H9 (cell line): ENCODE results near the gene PLAC9. TPM values are rescaled to one million over a fixed set of nuclear protein-coding genes. Genes with fewer than 3 reads are reported as not detected.

Experiments
- DNase-seq: peaks from one replicate; pipeline ENCODE4 v3.0.0-alpha.2; 2017
- H2AFZ ChIP-seq: one replicate; pipeline ENCODE4 v1.6.1; 2013; ENCODE audit warnings: mild to moderate bottlenecking, low read length, control low read depth, moderate library complexity
- H2AK5ac ChIP-seq: 2 replicates; pipeline ENCODE4 v1.6.1; 2013; ENCODE audit warnings: low read length, control low read depth, mixed read lengths; ENCODE audit not compliant: insufficient read length
- H2BK120ac ChIP-seq: one replicate; pipeline ENCODE4 v1.6.1; 2013; ENCODE audit warnings: low read depth, mild to moderate bottlenecking, low read length, control low read depth, inconsistent platforms; ENCODE audit not compliant: poor library complexity, severe bottlenecking
- H2BK12ac ChIP-seq: 2 replicates; pipeline ENCODE4 v1.6.1; 2013; ENCODE audit warnings: low read length, control low read depth, mixed read lengths, low read depth; ENCODE audit not compliant: insufficient read length
- H2BK15ac ChIP-seq: 2 replicates; pipeline ENCODE4 v1.6.1; 2013; ENCODE audit warnings: low read depth, low read length, control low read depth
- H2BK20ac ChIP-seq: one replicate; pipeline ENCODE4 v1.6.1; 2013; ENCODE audit warnings: low read depth, mild to moderate bottlenecking, low read length, control low read depth, inconsistent platforms; ENCODE audit not compliant: poor library complexity, severe bottlenecking
- H2BK5ac ChIP-seq: 2 replicates; pipeline ENCODE4 v1.6.1; 2013; ENCODE audit warnings: low read length, control low read depth, mixed read lengths; ENCODE audit not compliant: insufficient read length
- H3K14ac ChIP-seq: 2 replicates; pipeline ENCODE4 v1.6.1; 2013; ENCODE audit warnings: low read length, control low read depth; ENCODE audit not compliant: insufficient read depth
- H3K18ac ChIP-seq: 2 replicates; pipeline ENCODE4 v1.6.1; 2013; ENCODE audit warnings: low read depth, mild to moderate bottlenecking, mixed read lengths, low read length, control low read depth; ENCODE audit not compliant: insufficient read length
- H3K23ac ChIP-seq: 2 replicates; pipeline ENCODE4 v1.6.1; 2013; ENCODE audit warnings: low read length, control low read depth, mixed read lengths, low read depth; ENCODE audit not compliant: insufficient read length
- H3K23me2 ChIP-seq: 2 replicates; pipeline ENCODE4 v1.6.1; 2013; ENCODE audit warnings: low read depth, mild to moderate bottlenecking, mixed read lengths, low read length, control low read depth; ENCODE audit not compliant: insufficient read length, poor library complexity, severe bottlenecking
- H3K27ac ChIP-seq: 2 replicates; pipeline ENCODE4 v1.5.1; 2013; ENCODE audit warnings: low read length, control low read depth, mixed read lengths, low read depth; ENCODE audit not compliant: insufficient read length
- H3K27me3 ChIP-seq: 2 replicates; pipeline ENCODE4 v1.6.1; 2013; ENCODE audit warnings: low read length, control low read depth, inconsistent platforms; ENCODE audit not compliant: insufficient read depth
- H3K4ac ChIP-seq: 2 replicates; pipeline ENCODE4 v1.6.1; 2013; ENCODE audit warnings: low read depth, mild to moderate bottlenecking, control low read depth, inconsistent platforms, low read length, moderate library complexity
- H3K4me1 ChIP-seq: 2 replicates; pipeline ENCODE4 v1.6.1; 2013; ENCODE audit warnings: low read length, control low read depth, inconsistent platforms; ENCODE audit not compliant: insufficient read depth
- H3K4me2 ChIP-seq: 2 replicates; pipeline ENCODE4 v1.6.1; 2013; ENCODE audit warnings: low read length, control low read depth, mixed read lengths; ENCODE audit not compliant: insufficient read length, insufficient read depth
- H3K56ac ChIP-seq: 2 replicates; pipeline ENCODE4 v1.6.1; 2013; ENCODE audit warnings: low read depth, mild to moderate bottlenecking, mixed read lengths, low read length, control low read depth; ENCODE audit not compliant: insufficient read length
- H3K79me1 ChIP-seq: 2 replicates; pipeline ENCODE4 v1.6.1; 2013; ENCODE audit warnings: low read depth, mild to moderate bottlenecking, moderate library complexity, low read length, control low read depth, inconsistent platforms; ENCODE audit not compliant: insufficient read depth, poor library complexity, severe bottlenecking
- H3K79me2 ChIP-seq: 2 replicates; pipeline ENCODE4 v1.6.1; 2013; ENCODE audit warnings: low read length, control low read depth, inconsistent platforms; ENCODE audit not compliant: insufficient read depth
- H3K9ac ChIP-seq: 2 replicates; pipeline ENCODE4 v1.6.1; 2013; ENCODE audit warnings: low read length, control low read depth, mixed read lengths; ENCODE audit not compliant: insufficient read length; ENCODE audit errors: extremely low read depth
- H3K9me3 ChIP-seq: one replicate; pipeline ENCODE4 v1.6.1; 2013; ENCODE audit warnings: low read depth, low read length, inconsistent platforms; ENCODE audit not compliant: control insufficient read depth
- H3T11ph ChIP-seq: one replicate; pipeline ENCODE4 v1.6.1; 2013; ENCODE audit warnings: mild to moderate bottlenecking, low read length, control low read depth, inconsistent platforms
- H4K20me1 ChIP-seq: one replicate; pipeline ENCODE4 v1.6.1; 2013; ENCODE audit not compliant: control insufficient read depth, insufficient read length, insufficient read depth
- H4K5ac ChIP-seq: 2 replicates; pipeline ENCODE4 v1.6.1; 2013; ENCODE audit warnings: low read depth, mild to moderate bottlenecking, mixed read lengths, low read length, control low read depth; ENCODE audit not compliant: insufficient read length
- H4K8ac ChIP-seq: replicated peaks from 2 replicates; pipeline ENCODE4 v1.6.1; 2013; ENCODE audit warnings: low read length, control low read depth, mixed read lengths, low read depth; ENCODE audit not compliant: insufficient read length
- H4K91ac ChIP-seq: 2 replicates; pipeline ENCODE4 v1.6.1; 2013; ENCODE audit warnings: low read depth, mild to moderate bottlenecking, moderate library complexity, mixed read lengths, low read length, control low read depth; ENCODE audit not compliant: insufficient read length
- H3K27ac Mint-ChIP-seq, 3 experiments: 2 replicates in 2 of 3; 3 replicates in 1 of 3; pipeline ENCODE4 v1.8.0; 2020 to 2021; ENCODE audit warnings: mixed read lengths in 3 of 3, mild to moderate bottlenecking in 1 of 3, moderate library complexity in 1 of 3
- H3K27me3 Mint-ChIP-seq: 2 replicates; pipeline ENCODE4 v1.8.0; 2021; ENCODE audit warnings: low read depth, mild to moderate bottlenecking, moderate library complexity, mixed read lengths
- H3K36me3 Mint-ChIP-seq, 3 experiments: 2 replicates in 2 of 3; 3 replicates in 1 of 3; pipeline ENCODE4 v1.8.0; 2020 to 2021; ENCODE audit warnings: low read depth in 3 of 3, mixed read lengths in 3 of 3; ENCODE audit not compliant: insufficient read depth in 1 of 3
- H3K4me1 Mint-ChIP-seq, 2 experiments: 2 replicates each; pipeline ENCODE4 v1.8.0; 2020; ENCODE audit warnings: mixed read lengths in 2 of 2
- H3K4me3 Mint-ChIP-seq, 2 experiments: 2 replicates in 1 of 2; 3 replicates in 1 of 2; pipeline ENCODE4 v1.8.0; 2020 to 2021; ENCODE audit warnings: mild to moderate bottlenecking in 2 of 2, mixed read lengths in 2 of 2, moderate library complexity in 1 of 2
- H3K9me3 Mint-ChIP-seq, 2 experiments: 2 replicates in 1 of 2; 3 replicates in 1 of 2; pipeline ENCODE4 v1.8.0; 2020; ENCODE audit warnings: mild to moderate bottlenecking in 2 of 2, mixed read lengths in 2 of 2, moderate library complexity in 1 of 2
- CTCF ChIP-seq: fragments of 200-600 bp; sonication (generic); conservative IDR thresholded peaks from 3 replicates; pipeline ENCODE4 v1.8.0; 2021; ENCODE audit warnings: antibody characterized with exemption, mild to moderate bottlenecking
- WGBS: extraction: QIAGEN DNeasy Blood & Tissue Kit; methylation state at CpG from one replicate; pipeline ENCODE4 v1.1.7; 2013; ENCODE audit warnings: missing lambda C conversion rate, low lambda C conversion rate, mixed read lengths; ENCODE audit not compliant: insufficient read length; ENCODE audit errors: extremely low coverage; 5-methylcytosine and 5-hydroxymethylcytosine counted together
- total RNA-seq: library from RNA; stranded (reverse); gene quantifications from 2 replicates; pipeline ENCODE4 v1.2.1, GENCODE V29; 2021

The PLAC9 gene
- total RNA-seq, 1 experiment from 2014 or later = 4.3 TPM

GRCh38 chr10:80168679-80169380, 36.3 kb downstream of the PLAC9 start:
- Histone ChIP-seq H2BK15ac (no peak overlapping the region), H4K8ac (no peak overlapping the region), H4K20me1 (no peaks in the 10 kb centered on the region), H3K9ac (no peak overlapping the region), H3K18ac (no peak overlapping the region), H3K4ac (no peak overlapping the region), H3T11ph (no peak overlapping the region), H3K4me1 (no peaks in the 10 kb centered on the region; the same call in 1 of the 2 replicates), H3K23ac (no peak overlapping the region), H3K79me1 (no peaks in the 10 kb centered on the region), H2BK12ac (no peak overlapping the region), H2BK120ac (no peak overlapping the region), H3K27me3 (no peaks in the 10 kb centered on the region), H3K9me3 (no peaks in the 10 kb centered on the region), H2BK20ac (no peak overlapping the region), H3K56ac (no peak overlapping the region), H2AK5ac (no peak overlapping the region), H4K5ac (no peak overlapping the region), H3K23me2 (no peaks in the 10 kb centered on the region), H3K27ac (no peak overlapping the region), H2AFZ (no peak overlapping the region), H3K4me2 (no peak overlapping the region), H2BK5ac (no peak overlapping the region), H3K79me2 (no peaks in the 10 kb centered on the region; the same call in 1 of the 2 replicates), H3K14ac (no peak overlapping the region), H4K91ac (no peak overlapping the region)
- DNase-seq = peak; percentile 53
- no peaks in the 10 kb centered on the region for H3K9me3 Mint-ChIP-seq
- no peak overlapping the region for H3K4me3 Mint-ChIP-seq
- no peak overlapping the region for H3K27ac Mint-ChIP-seq
- WGBS = no CpG with 5 or more reads among the region's 13 CpGs
- H3K36me3 Mint-ChIP-seq = peaks cover 0 to 9% (median 8%) of the 10 kb centered on the region in 3 experiments; a peak in 3 of 7 replicates
- peak; percentile 70 for TF ChIP-seq CTCF
- peaks cover 1% of the 10 kb centered on the region; the same call in 1 of the 2 replicates for H3K27me3 Mint-ChIP-seq
- H3K4me1 Mint-ChIP-seq = peaks cover 24 to 36% of the 10 kb centered on the region in 2 experiments
